SK-N-SH (cell line): Measurements from ENCODE around the gene ADAP1. TPM values are rescaled to one million over a fixed set of nuclear protein-coding genes. Genes with fewer than 3 reads are reported as not detected.

Experiments
- CTCF ChIA-PET: fragments of 300-600, 350-600 bp; formaldehyde crosslinking; extraction: SDS; loops from one replicate; lab custom pipeline; 2021; lab: Yijun Ruan, JAX
- POLR2A ChIA-PET: fragments of 350-600 bp; sonication (Branson Sonifier 250); formaldehyde crosslinking; extraction: SDS; loops from one replicate; lab custom pipeline; 2020; ENCODE audit warnings: antibody characterized with exemption, inconsistent platforms; lab: Yijun Ruan, JAX
- DNase-seq: peaks from one replicate; pipeline ENCODE4 v3.0.0; 2012
- H2AFZ ChIP-seq: fragments of 200-600 bp; sonication (generic); 2 replicates; pipeline ENCODE4 v1.8.1; 2016; ENCODE audit warnings: antibody characterized with exemption, mild to moderate bottlenecking, low read depth
- H3F3A ChIP-seq: fragments of 200-600 bp; sonication (generic); replicated peaks from 2 replicates; pipeline ENCODE3; 2016; ENCODE audit warnings: antibody characterized with exemption, mild to moderate bottlenecking; ENCODE audit not compliant: insufficient read depth
- H3K27ac ChIP-seq, 2 experiments: fragments of 200-500 bp in 1 of 2; fragments of 200-600 bp in 1 of 2; sonication (Bioruptor generic) in 1 of 2; sonication (generic), shearing (Covaris generic) in 1 of 2; 2 replicates each; pipeline versions ENCODE4 v1.5.1 to v1.6.1; 2014 to 2016; ENCODE audit warnings: low read depth in 2 of 2, inconsistent platforms in 1 of 2, low read length in 1 of 2, mild to moderate bottlenecking in 1 of 2, mixed read lengths in 1 of 2
- H3K27me3 ChIP-seq: fragments of 200-600 bp; sonication (generic), shearing (Covaris generic); 2 replicates; pipeline ENCODE4 v1.6.1; 2016; ENCODE audit warnings: mixed run types; ENCODE audit not compliant: insufficient read depth
- H3K36me3 ChIP-seq, 2 experiments: fragments of 200-500 bp in 1 of 2; fragments of 200-600 bp in 1 of 2; sonication (Bioruptor generic) in 1 of 2; sonication (generic) in 1 of 2; replicated peaks in 1 of 2; 2 replicates each; pipeline versions ENCODE3 to v1.5.1; 2014 to 2016; ENCODE audit warnings: low read length in 1 of 2, mild to moderate bottlenecking in 1 of 2; ENCODE audit not compliant: insufficient read depth in 2 of 2, control insufficient read depth in 1 of 2
- H3K4me1 ChIP-seq, 2 experiments: fragments of 200-500 bp in 1 of 2; fragments of 200-600 bp in 1 of 2; sonication (Bioruptor generic) in 1 of 2; sonication (generic), shearing (Covaris generic) in 1 of 2; 2 replicates each; pipeline versions ENCODE4 v1.5.1 to v1.6.1; 2014 to 2016; ENCODE audit warnings: low read depth in 1 of 2, low read length in 1 of 2, mixed run types in 1 of 2; ENCODE audit not compliant: insufficient read depth in 2 of 2, control insufficient read depth in 1 of 2
- H3K4me2 ChIP-seq: fragments of 200-600 bp; sonication (generic), shearing (Covaris generic); 2 replicates; pipeline ENCODE4 v1.6.1; 2017; ENCODE audit warnings: mixed run types
- H3K4me3 ChIP-seq, 2 experiments: fragments of 200-500 bp in 1 of 2; fragments of 200-600 bp in 1 of 2; sonication (Bioruptor generic) in 1 of 2; sonication (generic), shearing (Covaris generic) in 1 of 2; 2 replicates each; pipeline versions ENCODE4 v1.5.1 to v1.8.1; 2014 to 2016; ENCODE audit warnings: low read depth in 2 of 2, inconsistent platforms in 1 of 2, low read length in 1 of 2, mild to moderate bottlenecking in 1 of 2, mixed read lengths in 1 of 2, moderate library complexity in 1 of 2
- H3K79me2 ChIP-seq: fragments of 200-600 bp; sonication (generic); 2 replicates; pipeline ENCODE4 v1.8.1; 2017; ENCODE audit warnings: mild to moderate bottlenecking; ENCODE audit not compliant: insufficient read depth
- H3K9ac ChIP-seq: fragments of 200-600 bp; sonication (generic); 2 replicates; pipeline ENCODE4 v1.6.1; 2017; ENCODE audit warnings: mixed run types
- H3K9me2 ChIP-seq: fragments of 200-600 bp; sonication (generic); 2 replicates; pipeline ENCODE4 v1.6.1; 2017; ENCODE audit warnings: mixed run types
- H3K9me3 ChIP-seq: fragments of 200-600 bp; sonication (generic); 2 replicates; pipeline ENCODE4 v1.6.1; 2017; ENCODE audit warnings: mixed run types, mild to moderate bottlenecking, moderate library complexity
- H4K20me1 ChIP-seq: fragments of 200-600 bp; sonication (generic); 2 replicates; pipeline ENCODE4 v1.6.1; 2017; ENCODE audit warnings: mild to moderate bottlenecking, mixed run types; ENCODE audit not compliant: insufficient read depth
- CHD2 ChIP-seq: fragments of 150-350 bp; IDR thresholded peaks from 2 replicates; pipeline ENCODE4 v1.6.1; 2018; ENCODE audit warnings: low read length; ENCODE audit not compliant: partially characterized antibody
- EP300 ChIP-seq, 2 experiments: IDR thresholded peaks; 2 replicates each; pipeline versions ENCODE4 v1.4.0 to v1.6.1; 2012; ENCODE audit warnings: borderline replicate concordance in 1 of 2, low read depth in 1 of 2, low read length in 1 of 2
- EZH2phosphoT487 ChIP-seq: fragments of 200-600 bp; sonication (generic); IDR thresholded peaks from 2 replicates; pipeline ENCODE4 v1.6.1; 2017; ENCODE audit warnings: low read depth, mixed run types, mild to moderate bottlenecking, antibody characterized with exemption, moderate library complexity, borderline replicate concordance
- FOSL2 ChIP-seq: IDR thresholded peaks from 2 replicates; pipeline ENCODE4 v1.4.0; 2012; ENCODE audit warnings: low read depth, mild to moderate bottlenecking, moderate library complexity, borderline replicate concordance
- MEF2A ChIP-seq: IDR thresholded peaks from 2 replicates; pipeline ENCODE4 v1.4.0; 2012; ENCODE audit warnings: low read depth, borderline replicate concordance
- NFIC ChIP-seq: IDR thresholded peaks from 2 replicates; pipeline ENCODE4 v1.4.0; 2012; ENCODE audit warnings: borderline replicate concordance
- RCOR1 ChIP-seq: fragments of 150-350 bp; IDR thresholded peaks from 2 replicates; pipeline ENCODE4 v1.6.1; 2017; ENCODE audit warnings: antibody characterized with exemption, low read length
- RXRA ChIP-seq: IDR thresholded peaks from 2 replicates; pipeline ENCODE4 v1.4.0; 2012; ENCODE audit warnings: low read depth, mild to moderate bottlenecking, borderline replicate concordance
- SMC3 ChIP-seq: IDR thresholded peaks from 2 replicates; pipeline ENCODE4 v1.6.1; 2012; ENCODE audit warnings: low read depth, low read length, improper control_type of control experiment
- TAF1 ChIP-seq: IDR thresholded peaks from 2 replicates; pipeline ENCODE4 v1.6.1; 2012; ENCODE audit warnings: low read depth, mild to moderate bottlenecking, low read length, moderate library complexity, borderline replicate concordance
- TCF12 ChIP-seq: IDR thresholded peaks from 2 replicates; pipeline ENCODE4 v1.4.0; 2012
- YY1 ChIP-seq: IDR thresholded peaks from 2 replicates; pipeline ENCODE4 v1.4.0; 2012; ENCODE audit warnings: low read depth, mild to moderate bottlenecking
- ZBTB33 ChIP-seq: IDR thresholded peaks from 2 replicates; pipeline ENCODE4 v1.4.0; 2012; ENCODE audit warnings: low read depth, borderline replicate concordance
- WGBS: methylation state at CpG from one replicate; pipeline ENCODE4 v1.1.6; 2017; ENCODE audit warnings: low lambda C conversion rate; 5-methylcytosine and 5-hydroxymethylcytosine counted together
- polyA plus RNA-seq, 3 experiments: library from polyadenylated mRNA; depleted of rRNA; stranded (reverse); fragments of >200 nt; gene quantifications; 2 replicates each; pipeline ENCODE4 v1.2.3, GENCODE V29; 2012
- TF ChIP-seq, protein P1 (sequence below): IDR thresholded peaks from 2 replicates; pipeline ENCODE4 v1.6.1; 2012; ENCODE audit warnings: mild to moderate bottlenecking, low read depth, low read length, moderate library complexity
- TF ChIP-seq, protein P2 (sequence below): fragments of 200-600 bp; sonication (generic); IDR thresholded peaks from 2 replicates; pipeline ENCODE4 v1.6.1; 2017; ENCODE audit warnings: antibody characterized with exemption, mild to moderate bottlenecking, moderate library complexity

ADAP1 gene
- polyA plus RNA-seq, 1 of the 3 experiments (the other 2 are of a cell fraction): 3.2 TPM

GRCh38 chr7:851204-851603 lies 103.3 kb downstream of the ADAP1 start:
- Histone ChIP-seq H3K9me3 (no peaks in the 10 kb centered on the region), H3F3A (no peaks in the 10 kb centered on the region), H3K27ac (no peak overlapping the region), H3K4me2 (no peak overlapping the region), H3K36me3 (peaks cover 63 to 70% of the 10 kb centered on the region in 2 experiments), H3K9ac (no peak overlapping the region), H3K4me1 (no peaks in the 10 kb centered on the region), H4K20me1 (no peaks in the 10 kb centered on the region), H3K9me2 (no peaks in the 10 kb centered on the region), H3K27me3 (no peaks in the 10 kb centered on the region), H3K79me2 (peaks cover 42% of the 10 kb centered on the region; the same call in 1 of the 2 replicates), H2AFZ (no peak overlapping the region), H3K4me3 (no peak overlapping the region)
- TF ChIP-seq, protein P1, sequence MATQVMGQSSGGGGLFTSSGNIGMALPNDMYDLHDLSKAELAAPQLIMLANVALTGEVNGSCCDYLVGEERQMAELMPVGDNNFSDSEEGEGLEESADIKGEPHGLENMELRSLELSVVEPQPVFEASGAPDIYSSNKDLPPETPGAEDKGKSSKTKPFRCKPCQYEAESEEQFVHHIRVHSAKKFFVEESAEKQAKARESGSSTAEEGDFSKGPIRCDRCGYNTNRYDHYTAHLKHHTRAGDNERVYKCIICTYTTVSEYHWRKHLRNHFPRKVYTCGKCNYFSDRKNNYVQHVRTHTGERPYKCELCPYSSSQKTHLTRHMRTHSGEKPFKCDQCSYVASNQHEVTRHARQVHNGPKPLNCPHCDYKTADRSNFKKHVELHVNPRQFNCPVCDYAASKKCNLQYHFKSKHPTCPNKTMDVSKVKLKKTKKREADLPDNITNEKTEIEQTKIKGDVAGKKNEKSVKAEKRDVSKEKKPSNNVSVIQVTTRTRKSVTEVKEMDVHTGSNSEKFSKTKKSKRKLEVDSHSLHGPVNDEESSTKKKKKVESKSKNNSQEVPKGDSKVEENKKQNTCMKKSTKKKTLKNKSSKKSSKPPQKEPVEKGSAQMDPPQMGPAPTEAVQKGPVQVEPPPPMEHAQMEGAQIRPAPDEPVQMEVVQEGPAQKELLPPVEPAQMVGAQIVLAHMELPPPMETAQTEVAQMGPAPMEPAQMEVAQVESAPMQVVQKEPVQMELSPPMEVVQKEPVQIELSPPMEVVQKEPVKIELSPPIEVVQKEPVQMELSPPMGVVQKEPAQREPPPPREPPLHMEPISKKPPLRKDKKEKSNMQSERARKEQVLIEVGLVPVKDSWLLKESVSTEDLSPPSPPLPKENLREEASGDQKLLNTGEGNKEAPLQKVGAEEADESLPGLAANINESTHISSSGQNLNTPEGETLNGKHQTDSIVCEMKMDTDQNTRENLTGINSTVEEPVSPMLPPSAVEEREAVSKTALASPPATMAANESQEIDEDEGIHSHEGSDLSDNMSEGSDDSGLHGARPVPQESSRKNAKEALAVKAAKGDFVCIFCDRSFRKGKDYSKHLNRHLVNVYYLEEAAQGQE: no peak
- TF ChIP-seq YY1 (no peak), RCOR1 (no peak), TAF1 (no peak), NFIC (no peak), EP300 (IDR thresholded peaks at IDR 0.05; ENCODE audit: borderline replicate concordance in 1 of 2, low read depth in 1 of 2, low read length in 1 of 2) (no peak), MEF2A (no peak), SMC3 (no peak), RXRA (no peak), TCF12 (no peak), FOSL2 (no peak)
- TF ChIP-seq, protein P2, sequence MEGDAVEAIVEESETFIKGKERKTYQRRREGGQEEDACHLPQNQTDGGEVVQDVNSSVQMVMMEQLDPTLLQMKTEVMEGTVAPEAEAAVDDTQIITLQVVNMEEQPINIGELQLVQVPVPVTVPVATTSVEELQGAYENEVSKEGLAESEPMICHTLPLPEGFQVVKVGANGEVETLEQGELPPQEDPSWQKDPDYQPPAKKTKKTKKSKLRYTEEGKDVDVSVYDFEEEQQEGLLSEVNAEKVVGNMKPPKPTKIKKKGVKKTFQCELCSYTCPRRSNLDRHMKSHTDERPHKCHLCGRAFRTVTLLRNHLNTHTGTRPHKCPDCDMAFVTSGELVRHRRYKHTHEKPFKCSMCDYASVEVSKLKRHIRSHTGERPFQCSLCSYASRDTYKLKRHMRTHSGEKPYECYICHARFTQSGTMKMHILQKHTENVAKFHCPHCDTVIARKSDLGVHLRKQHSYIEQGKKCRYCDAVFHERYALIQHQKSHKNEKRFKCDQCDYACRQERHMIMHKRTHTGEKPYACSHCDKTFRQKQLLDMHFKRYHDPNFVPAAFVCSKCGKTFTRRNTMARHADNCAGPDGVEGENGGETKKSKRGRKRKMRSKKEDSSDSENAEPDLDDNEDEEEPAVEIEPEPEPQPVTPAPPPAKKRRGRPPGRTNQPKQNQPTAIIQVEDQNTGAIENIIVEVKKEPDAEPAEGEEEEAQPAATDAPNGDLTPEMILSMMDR: no peak
- no peak for DNase-seq
- ChIA-PET CTCF (interaction anchor here (1.0 to 14.6 kb wide), 5 partner anchors 15 to 518 kb away, joined by 3 to 123 read pairs (median 5); no protein-coding TSS in a partner anchor), POLR2A (no interaction called here)
- 91% methylated on average over 14 of the region's 14 CpGs for WGBS

DNA sequence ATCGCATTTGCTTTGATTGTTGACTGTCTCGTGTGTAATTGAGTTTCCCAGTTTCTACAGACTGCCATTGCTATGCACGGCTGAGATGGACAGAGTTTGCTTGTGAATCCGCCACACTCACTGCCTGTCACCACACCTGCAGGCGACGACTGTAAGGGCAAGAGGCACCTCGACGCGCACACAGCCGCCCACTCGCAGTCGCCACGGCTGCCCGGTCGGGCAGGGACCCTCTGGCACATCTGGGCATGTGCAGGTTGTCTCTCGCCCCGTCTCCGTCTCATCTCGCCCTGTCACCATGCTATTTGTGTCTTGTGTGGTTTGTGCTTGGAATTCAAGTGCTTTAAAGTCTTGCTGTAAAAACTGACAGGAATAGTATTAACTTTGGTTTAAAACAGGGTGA lies 104.7 kb downstream of the ADAP1 start:
- Histone ChIP-seq H3K9ac (no peak overlapping the region), H3K4me3 (no peak overlapping the region), H3K4me2 (no peak overlapping the region), H3K4me1 (no peaks in the 10 kb centered on the region), H3K9me3 (no peaks in the 10 kb centered on the region), H3K27ac (no peak overlapping the region), H2AFZ (no peak overlapping the region), H3K36me3 (peaks cover 58 to 69% of the 10 kb centered on the region in 2 experiments), H3K27me3 (no peaks in the 10 kb centered on the region), H4K20me1 (no peaks in the 10 kb centered on the region), H3K79me2 (peaks cover 55% of the 10 kb centered on the region; the same call in 1 of the 2 replicates), H3K9me2 (no peaks in the 10 kb centered on the region), H3F3A (no peaks in the 10 kb centered on the region)
- no peak for DNase-seq
- ChIA-PET CTCF (interaction anchor here (1.0 to 2.2 kb wide), 4 partner anchors 14 to 63 kb away, joined by 4 to 7 read pairs (median 5); no protein-coding TSS in a partner anchor), POLR2A (no interaction called here)
- no peak for TF ChIP-seq EZH2phosphoT487
- TF ChIP-seq YY1: no peak
- TF ChIP-seq ZBTB33: no peak
- no peak for TF ChIP-seq CHD2
- WGBS: 96% methylated on average over 19 of the region's 19 CpGs
